Measurements from ENCODE around the gene RALGAPA2. TPM values are rescaled to one million over a fixed set of nuclear protein-coding genes. Genes with fewer than 3 reads are reported as not detected.

The RALGAPA2 gene
- total RNA-seq, 2 experiments from 2014 or later = 21.2 to 21.9 TPM

DNA sequence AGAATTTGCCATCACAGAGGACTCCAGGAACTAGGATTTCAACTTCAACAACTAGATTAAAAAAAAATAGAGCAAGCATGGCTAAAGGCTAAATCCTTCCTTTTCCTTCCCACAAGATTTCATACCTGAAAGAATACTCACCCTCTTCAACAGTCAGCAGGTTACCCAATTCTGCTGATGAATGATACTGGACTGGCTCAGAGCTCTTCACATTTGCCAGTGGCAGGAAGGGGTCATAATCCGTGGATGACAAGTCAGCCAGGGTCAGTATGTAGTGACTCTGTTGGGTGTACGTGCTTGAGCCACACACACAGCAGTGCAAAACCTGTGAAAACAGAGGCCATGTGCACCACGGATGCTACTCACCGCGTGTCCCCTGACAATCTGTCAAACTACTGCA lies 191.7 kb downstream of the RALGAPA2 start:
- POLR2A ChIA-PET = no interaction called here
- ATAC-seq (ENCODE audit: poor library complexity) (no peak), DNase-seq (no peak)
- Mint-ChIP-seq H3K27ac (no peak overlapping the region), H3K36me3 (ENCODE audit: low read depth) (peaks cover 91% of the 10 kb centered on the region), H3K27me3 (no peaks in the 10 kb centered on the region), H3K9me3 (no peaks in the 10 kb centered on the region), H3K4me3 (no peak overlapping the region), H3K4me1 (ENCODE audit: low read depth) (no peaks in the 10 kb centered on the region)
- Histone ChIP-seq H3K4me3 (ENCODE audit: low read length) (no peak overlapping the region), H3K27me3 (ENCODE audit: control insufficient read depth in 1 of 2, insufficient read depth in 2 of 2, low read length in 2 of 2) (no peaks in the 10 kb centered on the region), H3K4me1 (ENCODE audit: insufficient read depth, low read length) (no peaks in the 10 kb centered on the region), H3K27ac (ENCODE audit: low read depth in 1 of 2, low read length in 2 of 2) (no peak overlapping the region), H3K36me3 (ENCODE audit: insufficient read depth, low read length) (peaks cover 40% of the 10 kb centered on the region), H3K9me3 (ENCODE audit: control insufficient read depth in 1 of 2, insufficient read depth in 1 of 2, low read length in 2 of 2) (peaks cover 0 to 4% of the 10 kb centered on the region in 2 experiments)
- CTCF ChIA-PET = no interaction called here
- TF ChIP-seq, protein P1, sequence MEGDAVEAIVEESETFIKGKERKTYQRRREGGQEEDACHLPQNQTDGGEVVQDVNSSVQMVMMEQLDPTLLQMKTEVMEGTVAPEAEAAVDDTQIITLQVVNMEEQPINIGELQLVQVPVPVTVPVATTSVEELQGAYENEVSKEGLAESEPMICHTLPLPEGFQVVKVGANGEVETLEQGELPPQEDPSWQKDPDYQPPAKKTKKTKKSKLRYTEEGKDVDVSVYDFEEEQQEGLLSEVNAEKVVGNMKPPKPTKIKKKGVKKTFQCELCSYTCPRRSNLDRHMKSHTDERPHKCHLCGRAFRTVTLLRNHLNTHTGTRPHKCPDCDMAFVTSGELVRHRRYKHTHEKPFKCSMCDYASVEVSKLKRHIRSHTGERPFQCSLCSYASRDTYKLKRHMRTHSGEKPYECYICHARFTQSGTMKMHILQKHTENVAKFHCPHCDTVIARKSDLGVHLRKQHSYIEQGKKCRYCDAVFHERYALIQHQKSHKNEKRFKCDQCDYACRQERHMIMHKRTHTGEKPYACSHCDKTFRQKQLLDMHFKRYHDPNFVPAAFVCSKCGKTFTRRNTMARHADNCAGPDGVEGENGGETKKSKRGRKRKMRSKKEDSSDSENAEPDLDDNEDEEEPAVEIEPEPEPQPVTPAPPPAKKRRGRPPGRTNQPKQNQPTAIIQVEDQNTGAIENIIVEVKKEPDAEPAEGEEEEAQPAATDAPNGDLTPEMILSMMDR (IDR thresholded peaks at IDR 0.05) = no peak
- intact Hi-C loops (cut with DNase I, micrococcal nuclease) = no loop called here

DNA sequence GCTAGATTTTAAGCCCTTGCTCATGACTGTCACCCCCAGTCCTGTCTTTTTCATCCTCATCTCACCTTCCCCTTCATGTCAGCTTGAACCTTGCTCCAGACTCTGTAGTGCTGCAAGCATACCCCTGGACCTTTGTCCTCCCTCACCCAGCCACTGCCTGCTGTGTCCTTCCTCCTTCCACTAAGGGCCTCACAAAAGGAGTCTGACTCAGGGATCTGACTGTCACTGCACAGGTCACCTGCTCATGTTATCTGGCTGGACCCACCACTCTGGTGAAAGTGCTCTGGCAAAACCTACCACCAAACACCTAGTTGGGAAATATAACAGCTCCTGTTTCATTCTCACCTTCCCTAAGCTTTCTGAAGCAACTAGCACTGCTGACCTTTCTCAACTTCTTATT lies 193.2 kb downstream of the RALGAPA2 start:
- Histone ChIP-seq H3K4me3 (ENCODE audit: low read length) (no peak overlapping the region), H3K27ac (ENCODE audit: low read depth in 1 of 2, low read length in 2 of 2) (no peak overlapping the region), H3K9me3 (ENCODE audit: control insufficient read depth in 1 of 2, insufficient read depth in 1 of 2, low read length in 2 of 2) (peaks cover 0 to 14% of the 10 kb centered on the region in 2 experiments), H3K4me1 (ENCODE audit: insufficient read depth, low read length) (no peaks in the 10 kb centered on the region), H3K36me3 (ENCODE audit: insufficient read depth, low read length) (peaks cover 43% of the 10 kb centered on the region), H3K27me3 (ENCODE audit: control insufficient read depth in 1 of 2, insufficient read depth in 2 of 2, low read length in 2 of 2) (no peaks in the 10 kb centered on the region)
- ATAC-seq (ENCODE audit: poor library complexity) (no peak), DNase-seq (no peak)
- H3K27ac Mint-ChIP-seq = no peak overlapping the region
- no peak overlapping the region for H3K4me3 Mint-ChIP-seq
- peaks cover 91% of the 10 kb centered on the region for H3K36me3 Mint-ChIP-seq (ENCODE audit: low read depth)
- H3K27me3 Mint-ChIP-seq = no peaks in the 10 kb centered on the region
- no peaks in the 10 kb centered on the region for H3K9me3 Mint-ChIP-seq
- H3K4me1 Mint-ChIP-seq (ENCODE audit: low read depth) = no peaks in the 10 kb centered on the region
- intact Hi-C loops (cut with DNase I, micrococcal nuclease) = no loop called here
- TF ChIP-seq, protein P1 (IDR thresholded peaks at IDR 0.05) = no peak
- POLR2A ChIA-PET = no interaction called here
- CTCF ChIA-PET = no interaction called here

DNA sequence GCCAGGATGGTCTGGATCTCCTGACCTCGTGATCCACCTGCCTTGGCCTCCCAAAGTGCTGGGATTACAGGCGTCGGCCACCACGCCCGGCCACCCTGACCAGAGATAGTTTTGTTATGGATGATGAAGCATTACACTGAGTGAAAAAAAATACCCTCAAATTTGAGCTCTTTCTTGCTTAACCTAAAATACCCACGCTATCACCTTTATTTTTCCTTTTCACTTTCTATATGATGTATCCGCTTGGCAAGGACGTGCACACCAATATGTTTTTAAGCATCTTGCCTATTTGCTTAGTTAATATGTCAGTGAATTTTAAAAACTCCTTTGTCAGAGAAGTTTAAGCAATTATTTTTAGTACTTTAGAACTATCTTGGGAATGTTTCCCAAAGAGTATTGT lies 194.2 kb downstream of the RALGAPA2 start:
- DNase-seq = no peak
- H3K27ac Mint-ChIP-seq = no peak overlapping the region
- Histone ChIP-seq H3K4me3 (ENCODE audit: low read length) (no peak overlapping the region), H3K36me3 (ENCODE audit: insufficient read depth, low read length) (peaks cover 48% of the 10 kb centered on the region), H3K27ac (ENCODE audit: low read depth in 1 of 2, low read length in 2 of 2) (no peak overlapping the region), H3K9me3 (ENCODE audit: control insufficient read depth in 1 of 2, insufficient read depth in 1 of 2, low read length in 2 of 2) (peaks cover 0 to 22% of the 10 kb centered on the region in 2 experiments), H3K27me3 (ENCODE audit: control insufficient read depth in 1 of 2, insufficient read depth in 2 of 2, low read length in 2 of 2) (no peaks in the 10 kb centered on the region), H3K4me1 (ENCODE audit: insufficient read depth, low read length) (no peaks in the 10 kb centered on the region)
- H3K27me3 Mint-ChIP-seq = no peaks in the 10 kb centered on the region
- no peaks in the 10 kb centered on the region for H3K9me3 Mint-ChIP-seq
- H3K36me3 Mint-ChIP-seq (ENCODE audit: low read depth) = peaks cover 91% of the 10 kb centered on the region
- ChIA-PET CTCF (no interaction called here), POLR2A (no interaction called here)
- no peak overlapping the region for H3K4me3 Mint-ChIP-seq
- H3K4me1 Mint-ChIP-seq (ENCODE audit: low read depth) = no peaks in the 10 kb centered on the region
- no peak for ATAC-seq (ENCODE audit: poor library complexity)
- TF ChIP-seq, protein P1 (IDR thresholded peaks at IDR 0.05) = no peak
- intact Hi-C loops (cut with DNase I, micrococcal nuclease) = no loop called here

All from CD4-positive, alpha-beta T cell (primary cell).